T-helper 2 cell treated with Interferon-gamma antibody and Interleukin-4, amounts not matched to agents 5 μg/mL and 100 μg/mL, for 36 hours (primary cell): ENCODE results near the gene PTH1R.

Experiments
- DNase-seq: peaks from one replicate; pipeline ENCODE4 v3.0.0; 2021; ENCODE audit warnings: low spot score
- H3K27ac Mint-ChIP-seq: one replicate; pipeline ENCODE4 v1.8.0; 2021; ENCODE audit warnings: mild to moderate bottlenecking, mixed read lengths
- H3K27me3 Mint-ChIP-seq: one replicate; pipeline ENCODE4 v1.8.0; 2021; ENCODE audit warnings: low read depth, mixed read lengths
- H3K36me3 Mint-ChIP-seq: one replicate; pipeline ENCODE4 v1.8.0; 2021; ENCODE audit warnings: low read depth, mixed read lengths
- H3K4me1 Mint-ChIP-seq: one replicate; pipeline ENCODE4 v1.8.0; 2021; ENCODE audit warnings: low read depth, mixed read lengths
- H3K4me3 Mint-ChIP-seq: one replicate; pipeline ENCODE4 v1.8.0; 2022; ENCODE audit warnings: mild to moderate bottlenecking, moderate library complexity, mixed read lengths
- H3K9me3 Mint-ChIP-seq: one replicate; pipeline ENCODE4 v1.8.0; 2021; ENCODE audit warnings: mixed read lengths

PTH1R gene

DNA sequence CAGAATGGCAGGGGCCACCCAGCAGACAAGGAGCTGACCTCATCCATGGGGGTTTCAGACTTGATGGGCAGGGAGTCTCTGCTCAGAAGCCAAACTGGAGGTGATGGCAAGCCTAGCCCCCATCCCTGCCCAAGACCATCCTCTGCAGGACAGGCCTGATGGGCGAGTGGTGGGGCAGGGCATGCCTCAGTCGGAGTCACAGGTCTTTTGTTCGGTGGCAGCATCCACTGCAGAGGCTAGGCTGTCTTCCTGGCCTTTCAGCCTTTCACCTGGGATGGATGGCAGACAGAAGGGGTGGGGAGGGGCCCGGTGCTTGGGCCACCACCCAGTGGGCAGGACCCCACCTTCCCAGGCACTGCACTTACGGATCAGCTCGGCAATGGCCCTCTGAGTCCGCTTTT, 44.4 kb downstream of the PTH1R start:
- H3K4me3 Mint-ChIP-seq, result no peak overlapping the region
- peaks cover 73% of the 10 kb centered on the region for H3K36me3 Mint-ChIP-seq
- peaks cover 4% of the 10 kb centered on the region for H3K9me3 Mint-ChIP-seq
- no peak for DNase-seq
- peaks cover 11% of the 10 kb centered on the region for H3K4me1 Mint-ChIP-seq
- H3K27me3 Mint-ChIP-seq, result no peaks in the 10 kb centered on the region
- no peak overlapping the region for H3K27ac Mint-ChIP-seq

DNA sequence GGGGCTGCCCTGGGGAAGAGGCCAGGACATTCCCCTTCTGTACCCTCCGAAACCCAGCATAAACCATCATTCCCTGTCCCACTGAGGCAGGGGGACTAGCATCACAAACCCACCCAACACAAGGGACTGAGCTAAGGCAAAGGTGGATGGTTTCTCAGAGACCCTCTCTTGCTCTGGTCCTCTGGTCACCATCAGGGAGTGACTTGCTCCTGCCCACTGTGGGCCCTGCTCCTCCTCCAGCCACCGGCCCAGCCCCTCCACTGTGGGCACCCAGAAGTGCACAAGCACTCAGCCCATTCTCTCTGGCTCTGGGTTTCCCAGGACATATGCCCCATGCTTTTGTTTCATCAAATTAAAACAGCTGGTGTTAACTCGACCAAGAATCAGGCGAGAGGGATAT, 44.9 kb downstream of the PTH1R start:
- Mint-ChIP-seq H3K4me1 (peaks cover 17% of the 10 kb centered on the region), H3K36me3 (peaks cover 73% of the 10 kb centered on the region), H3K4me3 (no peak overlapping the region), H3K27me3 (no peaks in the 10 kb centered on the region), H3K9me3 (peaks cover 4% of the 10 kb centered on the region), H3K27ac (no peak overlapping the region)
- DNase-seq, result no peak

DNA sequence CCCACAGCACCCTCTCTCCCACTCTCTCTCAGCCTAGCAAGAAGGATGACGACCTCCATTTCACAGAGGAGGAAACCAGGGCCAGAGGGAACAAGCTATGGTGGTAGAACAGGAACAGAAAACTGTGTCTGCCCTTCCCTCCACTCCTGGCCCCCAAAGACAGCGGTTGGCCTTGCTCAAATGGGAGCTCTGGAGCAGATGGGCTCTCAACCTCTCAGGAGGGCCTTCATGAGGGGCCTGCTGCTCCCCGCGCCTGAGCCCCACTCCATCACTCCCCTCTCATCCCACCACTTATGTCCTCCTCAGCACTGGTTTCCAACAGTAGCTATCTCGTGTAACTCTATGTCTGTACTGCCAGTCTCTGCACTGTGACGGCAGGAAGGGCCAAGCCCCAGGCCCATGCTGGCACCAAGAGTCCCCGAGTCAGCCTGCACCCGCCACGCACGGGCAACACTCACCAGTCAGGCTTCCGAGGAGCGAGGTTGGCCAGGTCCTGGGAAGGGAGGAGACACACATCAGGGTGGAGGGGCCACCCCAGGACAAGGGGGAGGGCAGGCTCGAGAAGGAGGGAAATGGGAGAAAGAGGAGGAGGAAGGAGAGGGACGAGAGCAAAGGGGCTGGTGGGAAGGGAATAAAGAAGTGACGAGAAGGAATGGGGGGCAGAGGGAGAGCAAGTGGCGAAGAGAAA, 45.5 kb downstream of the PTH1R start:
- H3K27me3 Mint-ChIP-seq, result no peaks in the 10 kb centered on the region
- peak overlapping the region; percentile 60 for H3K27ac Mint-ChIP-seq
- peaks cover 67% of the 10 kb centered on the region for H3K36me3 Mint-ChIP-seq
- H3K9me3 Mint-ChIP-seq, result no peaks in the 10 kb centered on the region
- H3K4me3 Mint-ChIP-seq, result no peak overlapping the region
- peaks cover 22% of the 10 kb centered on the region for H3K4me1 Mint-ChIP-seq
- no peak for DNase-seq

GRCh38 chr3:46923559-46924350, 46.2 kb downstream of the PTH1R start:
- H3K36me3 Mint-ChIP-seq, result peaks cover 66% of the 10 kb centered on the region
- no peak overlapping the region for H3K4me3 Mint-ChIP-seq
- no peak for DNase-seq
- peaks cover 6% of the 10 kb centered on the region for H3K9me3 Mint-ChIP-seq
- peaks cover 28% of the 10 kb centered on the region for H3K4me1 Mint-ChIP-seq
- no peaks in the 10 kb centered on the region for H3K27me3 Mint-ChIP-seq
- H3K27ac Mint-ChIP-seq, result peak overlapping the region; percentile 60

DNA sequence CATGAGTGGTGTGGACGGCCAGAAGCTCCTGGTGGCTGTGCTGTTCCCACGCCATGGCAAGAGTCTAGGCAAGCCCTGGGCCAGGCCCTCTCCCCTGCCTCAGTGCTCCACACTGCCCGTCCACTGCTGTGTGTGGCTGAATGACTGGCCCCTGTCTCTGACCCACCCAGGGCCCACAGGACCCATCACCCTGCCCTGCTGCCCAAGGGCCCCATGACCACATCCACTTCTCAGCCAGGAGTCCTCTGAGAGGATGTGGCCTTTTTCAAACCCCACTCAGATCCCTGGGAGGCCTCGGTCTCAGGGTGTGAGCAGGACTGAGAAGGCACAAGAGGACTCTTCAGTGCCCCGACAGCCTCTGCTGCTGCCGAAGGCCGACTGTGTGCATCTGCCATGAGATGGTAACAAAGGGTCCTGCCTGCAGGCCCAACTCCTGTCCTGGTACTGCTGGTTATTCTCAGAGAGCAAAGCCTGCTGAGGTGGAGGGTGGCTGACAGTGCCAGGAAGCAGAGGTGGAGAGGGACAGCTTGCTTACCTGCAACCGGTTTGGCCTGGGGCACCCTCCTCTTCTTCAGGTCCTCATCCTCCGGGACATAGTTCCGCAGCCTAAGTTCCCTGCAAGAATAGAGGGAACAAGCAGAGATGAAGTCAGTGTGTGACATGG, 47.5 kb downstream of the PTH1R start:
- Mint-ChIP-seq H3K9me3 (peaks cover 13% of the 10 kb centered on the region), H3K36me3 (peaks cover 67% of the 10 kb centered on the region), H3K27me3 (no peaks in the 10 kb centered on the region), H3K4me1 (peaks cover 33% of the 10 kb centered on the region), H3K27ac (peak overlapping the region; percentile 69), H3K4me3 (no peak overlapping the region)
- no peak for DNase-seq

- peaks cover 35% of the 10 kb centered on the region for H3K4me1 Mint-ChIP-seq
- H3K4me3 Mint-ChIP-seq, result no peak overlapping the region
- H3K9me3 Mint-ChIP-seq, result peaks cover 13% of the 10 kb centered on the region
- DNase-seq, result no peak
- no peaks in the 10 kb centered on the region for H3K27me3 Mint-ChIP-seq
- H3K36me3 Mint-ChIP-seq, result peaks cover 65% of the 10 kb centered on the region
- H3K27ac Mint-ChIP-seq, result peak overlapping the region; percentile 69
These were observed 48.0 kb downstream of the PTH1R start for GRCh38 chr3:46925585-46925934.

DNA sequence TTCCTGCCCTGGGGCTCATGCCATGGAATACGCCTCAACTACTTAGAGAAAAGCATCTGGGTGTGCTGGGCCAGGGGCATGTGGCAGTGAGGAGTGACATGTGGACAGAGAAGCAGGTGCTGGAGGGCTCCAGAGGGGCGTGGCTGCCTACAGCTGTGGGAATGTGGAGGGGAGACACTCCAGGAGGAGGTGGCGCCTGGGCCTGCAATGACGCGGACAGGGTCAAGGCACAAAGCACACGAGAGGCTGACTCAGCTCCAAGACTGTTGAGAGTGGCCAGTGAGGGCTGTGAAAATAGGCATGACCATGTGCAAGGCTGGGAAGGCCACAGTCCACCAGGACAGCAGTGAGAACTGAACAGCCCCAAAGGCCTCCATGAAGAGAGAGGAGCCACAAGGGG, 48.5 kb downstream of the PTH1R start:
- Mint-ChIP-seq H3K9me3 (peaks cover 13% of the 10 kb centered on the region), H3K4me1 (peaks cover 40% of the 10 kb centered on the region), H3K4me3 (no peak overlapping the region), H3K27ac (peak overlapping the region; percentile 69), H3K36me3 (peaks cover 66% of the 10 kb centered on the region), H3K27me3 (no peaks in the 10 kb centered on the region)
- DNase-seq, result no peak

DNA sequence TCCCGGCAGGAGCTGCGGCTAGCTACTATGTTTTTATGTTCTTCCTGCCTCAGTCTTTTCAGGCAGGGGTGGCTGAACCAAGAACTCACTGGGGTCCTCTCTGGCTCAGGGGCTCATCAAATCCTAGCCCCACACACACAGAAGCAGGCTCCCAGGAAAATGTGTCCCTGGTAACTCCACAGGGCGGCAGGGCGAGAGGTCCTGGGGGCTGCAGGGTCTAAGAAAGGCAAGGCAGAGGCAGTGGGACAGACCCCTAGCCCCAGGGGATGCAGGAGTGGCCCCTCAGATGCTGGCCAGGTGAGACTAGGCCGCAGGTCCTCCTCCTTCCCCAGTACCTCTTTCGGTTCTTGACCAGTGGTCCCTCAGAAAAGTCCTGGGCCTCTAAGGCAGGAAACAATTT, 48.9 kb downstream of the PTH1R start:
- H3K4me3 Mint-ChIP-seq, result peak overlapping the region; percentile 76
- peaks cover 65% of the 10 kb centered on the region for H3K36me3 Mint-ChIP-seq
- DNase-seq, result no peak
- peaks cover 43% of the 10 kb centered on the region for H3K4me1 Mint-ChIP-seq
- peak overlapping the region; percentile 82 for H3K27ac Mint-ChIP-seq
- peaks cover 13% of the 10 kb centered on the region for H3K9me3 Mint-ChIP-seq
- no peaks in the 10 kb centered on the region for H3K27me3 Mint-ChIP-seq

GRCh38 chr3:46926871-46927717, 49.6 kb downstream of the PTH1R start:
- peaks cover 13% of the 10 kb centered on the region for H3K9me3 Mint-ChIP-seq
- H3K4me3 Mint-ChIP-seq, result peak overlapping the region; percentile 76
- no peaks in the 10 kb centered on the region for H3K27me3 Mint-ChIP-seq
- H3K36me3 Mint-ChIP-seq, result peaks cover 65% of the 10 kb centered on the region
- peaks cover 50% of the 10 kb centered on the region for H3K4me1 Mint-ChIP-seq
- peak overlapping the region; percentile 82 for H3K27ac Mint-ChIP-seq
- no peak for DNase-seq

GRCh38 chr3:46927718-46928073, 50.2 kb downstream of the PTH1R start:
- Mint-ChIP-seq H3K9me3 (peaks cover 13% of the 10 kb centered on the region), H3K36me3 (peaks cover 63% of the 10 kb centered on the region), H3K27me3 (no peaks in the 10 kb centered on the region), H3K4me3 (peak overlapping the region; percentile 76), H3K4me1 (peaks cover 56% of the 10 kb centered on the region), H3K27ac (no peak overlapping the region)
- DNase-seq, result no peak

DNA sequence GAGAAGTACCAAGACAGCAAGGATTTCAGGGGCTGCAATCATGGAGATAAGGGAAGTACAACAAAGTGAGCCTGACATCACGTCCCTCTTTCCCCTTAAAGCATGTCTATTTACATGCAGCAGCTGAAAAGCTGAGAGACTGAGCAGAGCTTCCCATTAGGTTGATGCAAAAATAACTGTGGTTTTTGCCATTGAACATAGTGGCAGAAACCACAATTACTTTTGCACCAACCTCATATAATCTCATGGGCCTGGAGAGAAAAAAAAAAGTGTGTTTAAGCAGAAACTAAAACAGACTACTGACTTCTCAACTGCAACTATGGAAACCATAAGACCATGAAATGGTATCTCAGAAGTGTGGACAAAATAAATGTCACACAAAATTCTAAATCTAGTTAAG, 50.8 kb downstream of the PTH1R start:
- peaks cover 13% of the 10 kb centered on the region for H3K9me3 Mint-ChIP-seq
- H3K36me3 Mint-ChIP-seq, result peaks cover 57% of the 10 kb centered on the region
- H3K27ac Mint-ChIP-seq, result peak overlapping the region; percentile 82
- H3K4me3 Mint-ChIP-seq, result peak overlapping the region; percentile 61
- no peak for DNase-seq
- H3K27me3 Mint-ChIP-seq, result no peaks in the 10 kb centered on the region
- peaks cover 57% of the 10 kb centered on the region for H3K4me1 Mint-ChIP-seq

GRCh38 chr3:46929324-46929723, 51.8 kb downstream of the PTH1R start:
- H3K4me3 Mint-ChIP-seq, result no peak overlapping the region
- no peak overlapping the region for H3K27ac Mint-ChIP-seq
- no peak for DNase-seq
- peaks cover 50% of the 10 kb centered on the region for H3K36me3 Mint-ChIP-seq
- H3K9me3 Mint-ChIP-seq, result peaks cover 13% of the 10 kb centered on the region
- H3K27me3 Mint-ChIP-seq, result no peaks in the 10 kb centered on the region
- H3K4me1 Mint-ChIP-seq, result peaks cover 60% of the 10 kb centered on the region

DNA sequence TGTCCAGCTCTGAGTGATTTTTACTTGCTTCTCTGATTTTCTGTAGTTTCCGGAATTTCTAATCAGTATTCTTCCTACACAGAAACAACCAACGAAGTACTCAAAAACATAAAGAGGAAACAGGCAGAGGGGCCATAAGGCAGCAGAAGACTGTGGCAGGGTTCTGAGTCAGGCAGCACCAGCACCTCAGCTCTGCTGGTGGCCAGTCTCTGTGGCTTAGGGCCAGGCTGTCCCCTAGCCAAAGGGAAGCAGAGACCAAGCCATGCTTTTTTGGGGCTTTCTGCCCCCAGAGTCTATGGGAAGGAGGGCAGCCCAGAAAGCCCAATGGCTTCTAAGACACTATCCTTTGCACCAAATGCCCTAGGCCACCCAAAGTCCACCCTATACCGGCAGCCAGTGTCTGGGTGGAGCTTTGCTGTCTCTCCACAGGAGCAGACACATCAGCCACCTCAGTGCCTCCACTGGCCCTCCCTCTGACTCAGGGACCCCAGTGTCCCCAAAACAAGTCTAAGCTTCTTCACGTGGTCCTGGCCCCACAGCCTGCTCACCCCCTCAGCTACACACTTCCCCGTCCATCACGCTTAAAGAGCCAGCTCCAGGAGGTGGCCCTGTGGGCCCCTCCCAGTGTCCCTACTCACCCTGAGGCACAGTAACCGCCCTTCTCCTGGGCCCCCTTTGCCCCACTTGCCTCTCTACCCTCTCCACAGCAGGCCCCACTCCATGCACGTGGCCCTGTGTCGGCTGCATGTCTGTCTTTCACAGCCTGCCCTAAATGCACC, 52.8 kb downstream of the PTH1R start:
- Mint-ChIP-seq H3K27me3 (no peaks in the 10 kb centered on the region), H3K9me3 (peaks cover 13% of the 10 kb centered on the region), H3K4me1 (peaks cover 57% of the 10 kb centered on the region), H3K36me3 (peaks cover 46% of the 10 kb centered on the region), H3K27ac (peak overlapping the region; percentile 66), H3K4me3 (peak overlapping the region; percentile 3)
- no peak for DNase-seq
